Activated T-cell treated with anti-CD3 and anti-CD28 coated beads, Interleukin-2, amount 50 U/mL, for 1 hour (primary cell): Measurements from ENCODE around the gene CDC42EP3.

Source experiments
- DNase-seq: peaks from one replicate; pipeline ENCODE4 v3.0.0-alpha.2; 2020

CDC42EP3 gene

GRCh38 chr2:37683241-37683640 is 11.8 kb upstream of the CDC42EP3 start:
- no peak for DNase-seq

- no peak for DNase-seq
These were observed 11.0 kb upstream of the CDC42EP3 start for GRCh38 chr2:37682473-37682872.

GRCh38 chr2:37681587-37681986 is 10.1 kb upstream of the CDC42EP3 start:
- no peak for DNase-seq

GRCh38 chr2:37679072-37679695 is 7.7 kb upstream of the CDC42EP3 start:
- no peak for DNase-seq

GRCh38 chr2:37676274-37676673 is 4.8 kb upstream of the CDC42EP3 start:
- no peak for DNase-seq

GRCh38 chr2:37674946-37675345 is 3.5 kb upstream of the CDC42EP3 start:
- no peak for DNase-seq

- no peak for DNase-seq
These were observed 1.4 kb upstream of the CDC42EP3 start for GRCh38 chr2:37672870-37673184.

- DNase-seq, result peak; percentile 74
These were observed 845 bp upstream of the CDC42EP3 start for GRCh38 chr2:37672104-37672869.

GRCh38 chr2:37671816-37672103 is 318 bp upstream of the CDC42EP3 start:
- DNase-seq, result no peak

GRCh38 chr2:37670378-37671008 is 949 bp downstream of the CDC42EP3 start:
- no peak for DNase-seq

- no peak for DNase-seq
These were observed 2.0 kb downstream of the CDC42EP3 start for GRCh38 chr2:37669446-37669845.

- DNase-seq, result no peak
These were observed 3.7 kb downstream of the CDC42EP3 start for GRCh38 chr2:37667704-37668103.

GRCh38 chr2:37666772-37667171 is 4.7 kb downstream of the CDC42EP3 start:
- DNase-seq, result no peak

- no peak for DNase-seq
These were observed 5.7 kb downstream of the CDC42EP3 start for GRCh38 chr2:37665604-37666362.

- no peak for DNase-seq
These were observed 6.4 kb downstream of the CDC42EP3 start for GRCh38 chr2:37665043-37665442.

GRCh38 chr2:37664231-37664643 is 7.2 kb downstream of the CDC42EP3 start:
- DNase-seq, result no peak

- no peak for DNase-seq
These were observed 8.1 kb downstream of the CDC42EP3 start for GRCh38 chr2:37663390-37663789.

GRCh38 chr2:37659723-37660122 is 11.7 kb downstream of the CDC42EP3 start:
- DNase-seq, result no peak

- no peak for DNase-seq
These were observed 12.8 kb downstream of the CDC42EP3 start for GRCh38 chr2:37658682-37659081.

- no peak for DNase-seq
These were observed 14.0 kb downstream of the CDC42EP3 start for GRCh38 chr2:37657471-37657870.

- no peak for DNase-seq
These were observed 14.7 kb downstream of the CDC42EP3 start for GRCh38 chr2:37656512-37657423.

- DNase-seq, result no peak
These were observed 16.3 kb downstream of the CDC42EP3 start for GRCh38 chr2:37654932-37655841.
